ENCODE data around the gene ANKRD6.

Gene ANKRD6

DNA sequence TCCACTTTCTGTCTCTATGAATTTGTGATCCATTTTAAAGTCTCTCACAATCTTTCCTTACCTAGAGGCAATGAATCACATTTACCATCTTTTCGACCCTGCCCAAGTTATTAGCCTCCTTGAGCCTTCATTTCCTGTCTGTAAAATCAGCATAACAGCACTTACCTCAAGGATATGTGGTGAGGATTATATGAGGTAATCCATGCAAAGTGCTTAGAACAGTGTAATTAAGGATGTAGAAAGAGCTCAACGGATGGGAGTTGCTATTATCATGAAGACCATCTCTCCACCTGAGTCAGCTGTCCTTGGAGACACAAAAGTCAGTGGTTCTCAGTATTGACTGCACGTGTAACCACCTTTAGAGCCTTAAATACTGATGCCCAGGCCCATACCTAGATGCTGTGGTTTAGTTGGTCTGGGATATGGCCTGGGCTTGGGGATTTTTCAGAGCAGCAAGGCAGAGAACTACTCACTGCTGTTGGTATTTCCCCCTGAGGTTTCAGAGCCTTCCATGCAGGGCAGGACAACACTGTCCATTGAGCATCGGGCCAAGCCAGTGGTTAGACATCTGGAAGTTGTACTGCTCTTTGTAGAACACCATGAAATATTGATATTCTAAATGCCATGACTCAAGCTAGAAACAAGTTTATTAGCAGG lies 149.8 kb downstream of the ANKRD6 start:
- DNase-seq (ENCODE audit: low read depth), result no peak
- H3K4me3 ChIP-seq (ENCODE audit: low read depth, low read length), result no peak overlapping the region

GRCh38 chr6:89583559-89583958 lies 150.6 kb downstream of the ANKRD6 start:
- no peak overlapping the region for H3K4me3 ChIP-seq (ENCODE audit: low read depth, low read length)
- DNase-seq (ENCODE audit: low read depth), result no peak

- no peak for DNase-seq (ENCODE audit: low read depth)
- H3K4me3 ChIP-seq (ENCODE audit: low read depth, low read length), result no peak overlapping the region
These were observed 151.6 kb downstream of the ANKRD6 start for GRCh38 chr6:89584539-89584938.

- DNase-seq (ENCODE audit: low read depth), result no peak
- H3K4me3 ChIP-seq (ENCODE audit: low read depth, low read length), result no peak overlapping the region
These were observed 152.2 kb downstream of the ANKRD6 start for GRCh38 chr6:89585154-89585553.

DNA sequence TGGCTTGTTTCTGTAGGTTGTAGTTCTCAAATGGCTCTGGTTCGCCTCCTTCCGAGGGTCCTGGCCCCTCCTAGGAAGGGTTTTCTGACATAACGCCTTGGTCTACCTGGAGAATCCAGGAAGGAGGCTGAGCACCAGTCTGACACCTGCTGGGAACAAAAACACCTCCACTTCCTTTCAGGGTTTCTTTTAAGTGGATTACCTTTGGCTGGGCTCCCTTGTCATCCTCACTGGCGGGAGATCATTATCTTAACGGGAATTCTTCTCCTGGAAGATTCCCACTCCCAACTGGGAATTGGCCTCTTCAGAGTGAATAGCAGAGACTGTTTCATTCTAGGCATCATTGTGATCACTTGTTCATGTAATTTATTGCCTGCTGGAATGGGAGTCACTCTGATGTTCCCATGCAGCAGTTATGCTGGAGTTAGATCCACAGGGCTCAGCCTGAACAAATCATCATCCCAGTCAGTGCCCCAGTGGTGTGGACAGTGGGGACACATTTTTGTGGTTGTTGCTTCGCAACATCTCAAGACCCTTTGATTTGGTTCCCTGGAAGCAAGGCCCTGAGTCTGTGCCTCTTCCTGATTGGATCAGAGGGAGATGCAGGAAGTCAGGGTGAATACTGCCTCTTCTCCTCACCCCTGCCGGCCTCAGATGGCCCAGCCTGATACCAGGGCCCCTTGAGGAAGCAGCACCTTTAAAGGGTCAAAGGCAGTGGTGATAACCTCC lies 156.5 kb downstream of the ANKRD6 start:
- no peak for DNase-seq (ENCODE audit: low read depth)
- H3K4me3 ChIP-seq (ENCODE audit: low read depth, low read length), result no peak overlapping the region

- H3K4me3 ChIP-seq (ENCODE audit: low read depth, low read length), result no peak overlapping the region
- no peak for DNase-seq (ENCODE audit: low read depth)
These were observed 157.2 kb downstream of the ANKRD6 start for GRCh38 chr6:89590133-89590532.

DNA sequence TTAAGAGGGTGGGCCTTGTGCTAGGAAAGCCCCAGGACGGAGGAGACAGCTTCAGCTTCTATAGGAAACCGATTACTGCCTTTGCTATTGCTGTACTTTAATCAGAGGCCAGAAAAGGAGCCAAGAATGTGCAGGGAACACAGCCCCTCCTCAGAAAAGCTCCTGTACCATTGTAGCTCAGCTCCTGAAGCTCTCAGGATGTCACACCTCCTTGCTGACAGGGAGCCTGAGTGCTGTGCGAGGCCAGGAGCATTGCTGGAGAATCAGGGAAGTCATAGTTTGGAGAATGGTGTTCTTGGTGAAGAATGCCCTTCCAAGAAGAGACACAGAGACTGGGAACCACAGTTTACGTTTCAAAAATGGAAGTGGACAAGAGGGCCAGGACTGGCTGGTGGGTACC lies 158.8 kb downstream of the ANKRD6 start:
- no peak for DNase-seq (ENCODE audit: low read depth)
- no peak overlapping the region for H3K4me3 ChIP-seq (ENCODE audit: low read depth, low read length)

- no peak overlapping the region for H3K4me3 ChIP-seq (ENCODE audit: low read depth, low read length)
- DNase-seq (ENCODE audit: low read depth), result no peak
These were observed 163.1 kb downstream of the ANKRD6 start for GRCh38 chr6:89596056-89596455.

- DNase-seq (ENCODE audit: low read depth), result no peak
- no peak overlapping the region for H3K4me3 ChIP-seq (ENCODE audit: low read depth, low read length)
These were observed 163.5 kb downstream of the ANKRD6 start for GRCh38 chr6:89596484-89596883.

GRCh38 chr6:89597372-89597771 lies 164.4 kb downstream of the ANKRD6 start:
- no peak for DNase-seq (ENCODE audit: low read depth)

GRCh38 chr6:89597988-89598387 lies 165.0 kb downstream of the ANKRD6 start:
- no peak for DNase-seq (ENCODE audit: low read depth)
- H3K4me3 ChIP-seq (ENCODE audit: low read depth, low read length), result no peak overlapping the region

More at GRCh38 chr6:89597372-89597771, 164.4 kb downstream of the ANKRD6 start:
- no peak overlapping the region for H3K4me3 ChIP-seq (ENCODE audit: low read depth, low read length)

DNA sequence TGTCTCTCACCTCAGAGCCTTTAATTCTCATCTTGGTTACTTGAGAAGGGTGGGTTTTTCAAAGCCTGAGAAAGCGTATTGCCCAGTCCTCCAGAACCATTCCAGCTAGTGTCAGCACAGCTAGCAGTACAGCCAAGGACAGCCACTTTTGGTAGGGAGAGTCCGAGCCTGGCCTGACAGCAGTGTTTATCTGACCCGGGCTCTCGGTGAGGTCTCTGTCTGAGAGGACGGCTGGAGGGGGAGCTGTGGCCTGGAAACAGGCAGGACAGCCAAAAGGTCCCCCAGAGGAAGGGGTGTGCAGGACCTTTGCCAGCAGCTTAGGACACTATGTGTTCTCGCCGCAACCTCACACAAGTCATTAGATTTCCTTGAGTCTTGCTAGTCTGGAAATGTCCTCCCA lies 166.8 kb downstream of the ANKRD6 start:
- no peak for DNase-seq (ENCODE audit: low read depth)
- H3K4me3 ChIP-seq (ENCODE audit: low read depth, low read length), result no peak overlapping the region

DNA sequence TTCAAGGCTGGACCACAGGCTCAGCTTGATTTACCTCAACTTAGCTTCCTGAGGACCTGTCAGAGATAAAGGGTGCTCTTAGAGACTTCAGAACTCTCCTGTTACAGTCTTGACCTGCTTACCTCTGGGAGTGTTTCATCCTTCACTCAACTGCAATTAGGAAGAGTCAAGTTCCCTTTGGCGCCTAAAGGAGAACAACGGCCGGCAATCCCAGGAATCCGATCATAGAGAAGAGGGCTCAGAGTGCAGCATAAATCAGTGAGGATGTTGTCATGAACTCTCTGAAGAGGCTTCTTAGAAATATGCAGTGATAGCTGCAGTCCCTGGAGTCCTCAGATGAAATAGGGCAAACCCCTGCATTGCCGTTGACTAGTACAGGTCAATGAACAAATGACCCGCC lies 169.2 kb downstream of the ANKRD6 start:
- no peak for DNase-seq (ENCODE audit: low read depth)
- H3K4me3 ChIP-seq (ENCODE audit: low read depth, low read length), result no peak overlapping the region

GRCh38 chr6:89604653-89605052 lies 171.7 kb downstream of the ANKRD6 start:
- no peak for DNase-seq (ENCODE audit: low read depth)
- H3K4me3 ChIP-seq (ENCODE audit: low read depth, low read length), result no peak overlapping the region

DNA sequence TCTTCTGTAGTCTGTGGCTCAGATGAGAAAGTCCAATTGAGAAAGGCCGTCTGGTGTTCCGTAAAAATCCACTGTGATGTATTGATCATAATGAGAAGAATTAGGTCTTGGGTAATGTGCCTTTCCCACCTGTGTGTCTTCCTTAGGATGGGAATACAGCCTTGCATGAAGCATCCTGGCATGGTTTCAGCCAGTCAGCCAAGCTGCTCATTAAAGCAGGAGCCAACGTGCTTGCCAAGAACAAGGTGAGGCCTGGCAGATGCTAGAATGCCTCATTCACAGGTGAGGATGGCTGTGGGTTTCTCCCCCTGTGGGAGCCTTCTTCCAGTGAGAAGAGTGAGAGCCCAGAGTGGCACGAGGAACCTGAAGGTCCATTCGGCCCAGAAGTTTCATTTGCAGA lies 172.9 kb downstream of the ANKRD6 start:
- H3K4me3 ChIP-seq (ENCODE audit: low read depth, low read length), result no peak overlapping the region
- DNase-seq (ENCODE audit: low read depth), result no peak

GRCh38 chr6:89610149-89610642 lies 177.2 kb downstream of the ANKRD6 start:
- H3K4me3 ChIP-seq (ENCODE audit: low read depth, low read length), result no peak overlapping the region
- no peak for DNase-seq (ENCODE audit: low read depth)

DNA sequence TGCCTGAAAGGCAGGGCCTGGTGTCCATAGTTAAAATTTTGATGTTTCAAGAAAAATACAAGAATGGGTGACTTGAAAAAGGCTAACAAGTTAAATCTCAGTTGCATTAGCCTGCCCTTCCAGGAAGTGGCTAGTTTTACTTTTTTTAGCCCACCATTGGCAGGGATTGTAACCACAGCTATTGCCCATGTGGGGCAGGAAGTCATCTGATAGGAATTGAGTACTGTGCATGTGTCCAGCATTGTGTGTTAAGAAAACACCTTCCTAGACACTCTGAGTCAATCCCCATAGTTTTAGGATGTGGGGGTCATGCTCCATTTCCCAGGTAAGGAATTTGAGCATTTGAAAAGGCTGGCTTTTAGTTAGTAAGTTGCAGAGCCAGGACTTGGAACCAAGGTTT lies 178.7 kb downstream of the ANKRD6 start:
- H3K4me3 ChIP-seq (ENCODE audit: low read depth, low read length), result no peak overlapping the region

GRCh38 chr6:89612121-89612520 lies 179.2 kb downstream of the ANKRD6 start:
- H3K4me3 ChIP-seq (ENCODE audit: low read depth, low read length), result no peak overlapping the region
- DNase-seq (ENCODE audit: low read depth), result no peak

More for the DNA sequence above, 178.7 kb downstream of the ANKRD6 start:
- DNase-seq (ENCODE audit: low read depth), result peak; percentile 2

DNA sequence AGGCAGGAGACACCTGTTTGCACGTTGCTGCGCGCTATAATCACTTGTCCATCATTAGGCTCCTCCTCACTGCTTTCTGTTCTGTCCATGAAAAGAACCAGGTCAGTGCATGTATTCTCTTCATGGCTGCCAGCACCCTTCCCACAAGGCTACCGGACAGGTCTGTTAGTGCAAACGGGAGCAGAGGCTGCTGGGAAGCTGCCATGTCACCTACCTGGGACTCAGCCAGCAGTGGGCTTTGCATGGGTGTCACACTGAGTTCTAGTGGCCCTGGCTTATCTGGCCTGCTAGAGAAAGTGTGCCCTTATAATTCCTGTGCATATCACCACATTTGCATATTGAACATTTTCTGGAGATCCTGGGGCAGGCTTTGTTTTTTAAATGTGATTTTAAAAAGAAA lies 180.8 kb downstream of the ANKRD6 start:
- no peak for DNase-seq (ENCODE audit: low read depth)
- no peak overlapping the region for H3K4me3 ChIP-seq (ENCODE audit: low read depth, low read length)

DNA sequence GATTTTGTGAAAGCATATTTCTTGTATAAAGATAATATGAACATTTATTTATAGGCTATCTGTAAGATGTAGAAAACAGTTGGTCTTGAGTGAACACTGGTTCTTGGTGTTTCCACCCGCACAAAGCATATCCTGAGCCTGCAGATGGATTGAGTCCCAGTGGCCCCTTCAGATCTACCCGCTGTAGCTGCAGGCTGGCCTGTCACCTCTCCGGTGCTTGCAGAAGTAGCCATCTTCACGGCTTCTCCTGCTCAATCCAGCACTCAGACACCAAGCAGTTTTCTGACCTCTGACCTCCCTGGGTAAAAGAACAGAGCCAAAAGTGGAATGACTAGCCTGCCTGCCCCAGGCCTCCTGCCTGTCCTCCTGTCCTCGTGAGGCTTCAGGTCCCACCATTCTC lies 182.9 kb downstream of the ANKRD6 start:
- H3K4me3 ChIP-seq (ENCODE audit: low read depth, low read length), result no peak overlapping the region
- DNase-seq (ENCODE audit: low read depth), result no peak

GRCh38 chr6:89616531-89616930 lies 183.6 kb downstream of the ANKRD6 start:
- no peak for DNase-seq (ENCODE audit: low read depth)
- no peak overlapping the region for H3K4me3 ChIP-seq (ENCODE audit: low read depth, low read length)
